ENCODE data around the gene IFNL3.

DNA sequence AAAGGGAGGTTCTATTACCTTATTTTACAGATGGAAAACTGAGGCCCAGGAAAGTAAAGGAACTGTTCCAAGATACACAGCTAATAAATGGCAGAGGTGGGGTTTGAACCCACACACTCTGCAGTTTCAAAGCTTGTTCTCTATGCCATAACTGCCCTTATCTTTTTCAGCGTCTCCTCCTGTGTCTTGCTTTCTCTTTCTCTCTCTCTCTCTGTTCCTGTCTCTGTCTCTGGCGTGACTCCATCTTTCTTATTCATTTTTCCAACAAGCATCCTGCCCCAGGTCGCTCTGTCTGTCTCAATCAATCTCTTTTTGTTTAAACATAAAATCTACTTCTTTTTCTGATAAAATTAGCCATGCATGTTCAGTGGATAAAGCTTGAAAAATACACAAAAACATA, 7.0 kb upstream of the IFNL3 start:
- TF ChIP-seq, protein P1, sequence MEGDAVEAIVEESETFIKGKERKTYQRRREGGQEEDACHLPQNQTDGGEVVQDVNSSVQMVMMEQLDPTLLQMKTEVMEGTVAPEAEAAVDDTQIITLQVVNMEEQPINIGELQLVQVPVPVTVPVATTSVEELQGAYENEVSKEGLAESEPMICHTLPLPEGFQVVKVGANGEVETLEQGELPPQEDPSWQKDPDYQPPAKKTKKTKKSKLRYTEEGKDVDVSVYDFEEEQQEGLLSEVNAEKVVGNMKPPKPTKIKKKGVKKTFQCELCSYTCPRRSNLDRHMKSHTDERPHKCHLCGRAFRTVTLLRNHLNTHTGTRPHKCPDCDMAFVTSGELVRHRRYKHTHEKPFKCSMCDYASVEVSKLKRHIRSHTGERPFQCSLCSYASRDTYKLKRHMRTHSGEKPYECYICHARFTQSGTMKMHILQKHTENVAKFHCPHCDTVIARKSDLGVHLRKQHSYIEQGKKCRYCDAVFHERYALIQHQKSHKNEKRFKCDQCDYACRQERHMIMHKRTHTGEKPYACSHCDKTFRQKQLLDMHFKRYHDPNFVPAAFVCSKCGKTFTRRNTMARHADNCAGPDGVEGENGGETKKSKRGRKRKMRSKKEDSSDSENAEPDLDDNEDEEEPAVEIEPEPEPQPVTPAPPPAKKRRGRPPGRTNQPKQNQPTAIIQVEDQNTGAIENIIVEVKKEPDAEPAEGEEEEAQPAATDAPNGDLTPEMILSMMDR (IDR thresholded peaks at IDR 0.05), result no peak
- no peak for TF ChIP-seq POLR2A (IDR thresholded peaks at IDR 0.05)
